Measurements from ENCODE around the gene PTPRA.

Gene PTPRA

DNA sequence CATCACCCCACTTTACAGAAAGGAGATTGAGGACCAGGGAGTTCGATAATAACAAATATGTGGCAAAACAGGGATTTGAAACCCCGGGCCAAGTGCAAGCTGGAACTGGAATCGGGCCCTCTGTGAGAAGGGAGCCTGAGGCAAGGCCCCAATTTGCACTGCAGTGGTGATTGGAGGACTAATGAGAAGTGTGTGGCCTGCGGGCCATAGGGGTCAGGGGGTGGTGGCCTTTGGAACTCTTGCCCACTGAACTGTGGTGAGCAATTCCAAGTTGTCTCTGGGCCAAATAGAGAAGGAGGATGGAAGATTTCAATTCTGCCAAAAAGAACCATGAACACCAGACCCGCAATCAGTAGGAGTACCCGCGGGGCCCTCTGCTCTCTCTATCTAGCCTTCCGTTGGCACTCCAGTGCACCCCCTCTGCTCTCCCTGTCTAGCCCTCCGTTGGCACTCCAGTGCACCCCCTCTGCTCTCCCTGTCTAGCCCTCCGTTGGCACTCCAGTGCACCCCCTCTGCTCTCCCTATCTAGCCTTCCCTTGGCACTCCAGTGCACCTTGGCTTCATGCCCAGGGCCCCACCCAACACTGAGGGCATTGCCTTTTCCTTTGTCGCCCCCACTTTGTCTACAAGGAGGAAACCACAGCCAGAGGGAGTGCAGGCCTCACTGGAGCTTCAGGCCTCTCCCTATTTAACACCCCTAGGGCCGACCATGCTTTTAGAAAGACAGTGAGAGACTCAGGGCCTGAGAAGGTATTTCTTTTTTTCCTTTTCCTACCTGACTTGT lies 6.0 kb upstream of the PTPRA start:
- H3K36me3 Mint-ChIP-seq, result peaks cover 20 to 35% of the 10 kb centered on the region in 2 donors
- no peak overlapping the region for H3K4me3 Mint-ChIP-seq
- peaks cover 23 to 32% of the 10 kb centered on the region in 2 donors for H3K4me1 Mint-ChIP-seq
- DNase-seq (no peak), ATAC-seq (replicated peaks) (no peak)
- H3K9me3 Mint-ChIP-seq, result no peaks in the 10 kb centered on the region
- H3K27ac Mint-ChIP-seq, result no peak overlapping the region
- peaks cover 0 to 5% of the 10 kb centered on the region in 2 donors for H3K27me3 Mint-ChIP-seq

DNA sequence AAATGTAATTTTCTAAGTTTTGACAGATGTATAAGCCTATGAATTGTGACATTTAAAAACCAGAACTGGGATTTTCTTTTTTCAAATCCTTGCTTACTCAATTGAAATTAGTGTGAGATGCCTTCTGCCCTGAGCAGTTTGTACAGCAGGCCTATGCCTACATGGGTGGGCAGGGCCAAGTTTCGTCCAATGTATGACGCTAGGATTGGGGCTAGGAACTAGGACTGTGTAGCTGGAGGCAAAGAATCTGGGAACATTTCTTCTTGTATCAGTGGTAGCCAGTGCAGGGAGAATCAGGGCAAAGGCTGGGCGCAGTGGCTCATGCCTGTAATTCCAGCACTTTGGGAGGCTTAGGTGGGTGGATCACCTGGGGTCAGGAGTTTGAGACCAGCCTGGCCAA lies 3.9 kb upstream of the PTPRA start:
- ATAC-seq (replicated peaks), result no peak
- Mint-ChIP-seq H3K27me3 (peaks cover 0 to 5% of the 10 kb centered on the region in 2 donors), H3K9me3 (no peaks in the 10 kb centered on the region), H3K36me3 (peaks cover 14 to 24% of the 10 kb centered on the region in 2 donors), H3K27ac (no peak overlapping the region), H3K4me3 (no peak overlapping the region), H3K4me1 (peaks cover 29 to 43% of the 10 kb centered on the region in 2 donors)
- no peak for DNase-seq

DNA sequence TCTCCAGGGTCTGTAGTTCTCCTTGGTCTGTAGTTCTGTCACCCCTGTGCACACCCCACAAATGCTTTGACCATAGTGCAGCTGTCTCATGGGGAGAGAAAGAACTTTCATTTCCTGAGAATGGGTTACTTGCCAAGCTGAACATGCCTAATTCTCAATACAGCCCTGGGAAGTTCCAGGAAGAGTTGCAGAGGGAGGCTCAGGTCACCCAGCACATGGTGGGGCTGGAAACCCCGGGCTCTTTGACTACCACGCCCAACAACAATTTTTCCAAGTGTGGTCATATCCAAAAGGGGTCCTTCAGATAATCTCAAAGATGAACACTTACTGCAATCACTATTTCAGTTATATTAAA lies 2.2 kb upstream of the PTPRA start:
- Mint-ChIP-seq H3K36me3 (peaks cover 6 to 18% of the 10 kb centered on the region in 2 donors), H3K27ac (no peak overlapping the region), H3K9me3 (no peaks in the 10 kb centered on the region), H3K4me3 (peak overlapping the region in 1 of 2 donors; percentile 12), H3K27me3 (peaks cover 0 to 5% of the 10 kb centered on the region in 2 donors), H3K4me1 (peaks cover 41 to 60% of the 10 kb centered on the region in 2 donors)
- DNase-seq (no peak), ATAC-seq (replicated peaks) (no peak)

DNA sequence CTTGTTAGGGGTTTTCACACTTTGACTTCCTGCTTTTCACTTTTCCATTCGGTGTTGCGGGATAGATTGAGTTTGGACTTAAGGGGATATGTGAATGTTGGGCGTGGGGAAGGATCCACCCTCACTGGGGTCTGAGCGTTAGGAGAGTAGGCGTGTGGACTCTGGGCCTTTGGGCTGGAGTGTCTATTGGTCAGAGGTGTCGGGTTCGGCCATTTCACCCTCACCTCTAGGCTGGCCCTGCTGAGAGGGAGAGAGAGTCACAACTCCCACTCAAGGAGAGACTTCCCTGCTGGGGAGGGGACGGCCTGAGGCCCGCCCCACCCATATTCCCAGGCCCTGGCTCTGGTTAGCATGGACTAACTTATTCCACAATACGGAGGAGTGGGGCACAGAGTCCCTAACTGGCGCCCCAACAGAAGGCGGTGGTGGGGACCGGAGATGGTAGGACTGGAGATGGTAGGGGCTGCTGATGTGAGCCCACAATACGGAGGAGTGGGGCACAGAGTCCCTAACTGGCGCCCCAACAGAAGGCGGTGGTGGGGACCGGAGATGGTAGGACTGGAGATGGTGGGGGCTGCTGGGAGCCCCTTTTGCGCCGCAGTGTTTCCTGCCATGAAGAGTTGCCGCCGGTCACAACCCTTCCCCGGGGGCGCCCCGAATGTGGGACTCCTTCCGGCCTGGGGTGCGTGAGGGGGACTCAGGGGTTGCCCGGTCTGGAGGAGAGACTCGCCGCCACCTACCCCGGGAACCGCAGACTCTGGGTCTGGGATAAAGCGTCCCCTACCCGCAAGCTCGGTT lies 1.4 kb upstream of the PTPRA start:
- H3K4me3 Mint-ChIP-seq, result peak overlapping the region; percentile 91 to 95
- H3K27me3 Mint-ChIP-seq, result peaks cover 0 to 5% of the 10 kb centered on the region in 2 donors
- H3K9me3 Mint-ChIP-seq, result no peaks in the 10 kb centered on the region
- peaks cover 8 to 18% of the 10 kb centered on the region in 2 donors for H3K36me3 Mint-ChIP-seq
- H3K4me1 Mint-ChIP-seq, result peaks cover 46 to 66% of the 10 kb centered on the region in 2 donors
- no peak for DNase-seq
- ATAC-seq (replicated peaks), result peak; percentile 2 to 4
- peak overlapping the region; percentile 96 for H3K27ac Mint-ChIP-seq

DNA sequence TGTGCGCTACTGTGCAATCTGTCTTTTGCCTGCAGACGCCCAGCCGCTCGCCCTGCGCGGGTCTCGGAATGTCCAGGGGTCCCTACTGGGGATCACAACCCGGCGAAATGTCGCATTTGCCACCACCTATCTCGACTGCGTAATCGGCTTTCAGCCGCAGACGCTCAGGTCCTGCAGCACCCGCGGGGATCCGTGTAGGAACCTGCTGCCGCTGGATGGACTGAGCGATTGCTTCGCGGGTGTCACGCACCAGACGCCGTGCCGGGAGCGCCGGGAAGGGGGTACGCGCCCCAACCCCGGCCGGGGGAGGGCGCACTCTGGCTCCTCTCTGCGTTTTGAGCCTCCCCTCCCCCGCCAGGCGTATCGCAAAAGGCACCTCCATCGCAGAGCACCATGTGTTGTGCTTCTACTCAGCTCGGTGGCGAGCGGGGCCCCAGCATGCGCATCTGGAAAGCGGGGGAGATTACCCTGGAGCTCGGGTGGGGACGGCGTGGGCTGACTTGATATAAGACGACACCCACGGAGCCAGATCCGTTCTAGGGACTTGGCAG lies 747 bp upstream of the PTPRA start:
- H3K4me1 Mint-ChIP-seq, result peaks cover 45 to 65% of the 10 kb centered on the region in 2 donors
- peak; percentile 47 to 50 for ATAC-seq (replicated peaks)
- peak overlapping the region; percentile 91 to 95 for H3K4me3 Mint-ChIP-seq
- peaks cover 0 to 5% of the 10 kb centered on the region in 2 donors for H3K27me3 Mint-ChIP-seq
- H3K36me3 Mint-ChIP-seq, result peaks cover 7 to 17% of the 10 kb centered on the region in 2 donors
- peak overlapping the region; percentile 96 for H3K27ac Mint-ChIP-seq
- DNase-seq, result peak; percentile 61
- no peaks in the 10 kb centered on the region for H3K9me3 Mint-ChIP-seq

DNA sequence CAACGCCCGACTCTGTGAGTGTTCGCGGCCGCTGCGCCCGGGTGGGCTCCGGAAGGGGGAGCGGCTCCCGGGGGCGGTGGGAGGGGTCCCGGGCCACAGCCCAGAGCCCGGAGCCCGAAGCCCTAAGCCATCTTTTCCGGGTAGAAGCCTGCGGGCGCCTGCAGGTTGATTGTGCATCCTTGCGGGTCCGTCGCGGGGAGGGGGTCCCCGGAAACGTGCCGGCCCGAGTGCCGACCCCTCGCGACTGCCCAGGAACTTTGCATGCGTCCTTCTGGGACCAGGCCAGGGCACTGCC lies 413 bp downstream of the PTPRA start:
- H3K4me1 Mint-ChIP-seq, result peaks cover 46 to 68% of the 10 kb centered on the region in 2 donors
- H3K9me3 Mint-ChIP-seq, result no peaks in the 10 kb centered on the region
- peak; percentile 50 to 60 for ATAC-seq (replicated peaks)
- peaks cover 0 to 5% of the 10 kb centered on the region in 2 donors for H3K27me3 Mint-ChIP-seq
- DNase-seq, result peak; percentile 58
- peak overlapping the region; percentile 83 for H3K27ac Mint-ChIP-seq
- peak overlapping the region; percentile 91 to 95 for H3K4me3 Mint-ChIP-seq
- H3K36me3 Mint-ChIP-seq, result peaks cover 7 to 16% of the 10 kb centered on the region in 2 donors

DNA sequence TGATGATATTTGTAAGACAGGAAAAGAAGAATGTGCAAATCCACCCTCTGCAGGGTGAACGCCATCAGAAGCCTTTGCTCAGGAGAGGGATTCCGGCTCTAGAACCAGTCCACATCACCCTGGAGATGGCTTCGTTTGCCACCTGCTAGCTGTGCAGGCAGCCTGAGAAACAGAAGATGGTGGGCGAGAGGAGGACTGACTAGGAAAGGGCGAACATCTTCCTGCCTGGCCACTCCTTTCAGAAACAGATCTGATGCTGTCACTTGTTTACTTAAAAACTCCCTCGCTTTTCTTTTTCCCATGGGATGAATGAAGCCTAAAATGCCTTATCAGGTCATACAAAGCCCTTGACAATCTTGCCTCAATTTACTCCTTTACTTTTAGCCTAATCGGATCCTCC lies 1.2 kb downstream of the PTPRA start:
- H3K4me1 Mint-ChIP-seq, result peaks cover 51 to 70% of the 10 kb centered on the region in 2 donors
- ATAC-seq (replicated peaks), result no peak
- peaks cover 7 to 16% of the 10 kb centered on the region in 2 donors for H3K36me3 Mint-ChIP-seq
- no peaks in the 10 kb centered on the region for H3K9me3 Mint-ChIP-seq
- peaks cover 0 to 5% of the 10 kb centered on the region in 2 donors for H3K27me3 Mint-ChIP-seq
- no peak for DNase-seq
- H3K27ac Mint-ChIP-seq, result peak overlapping the region; percentile 63
- H3K4me3 Mint-ChIP-seq, result peak overlapping the region; percentile 91 to 95

DNA sequence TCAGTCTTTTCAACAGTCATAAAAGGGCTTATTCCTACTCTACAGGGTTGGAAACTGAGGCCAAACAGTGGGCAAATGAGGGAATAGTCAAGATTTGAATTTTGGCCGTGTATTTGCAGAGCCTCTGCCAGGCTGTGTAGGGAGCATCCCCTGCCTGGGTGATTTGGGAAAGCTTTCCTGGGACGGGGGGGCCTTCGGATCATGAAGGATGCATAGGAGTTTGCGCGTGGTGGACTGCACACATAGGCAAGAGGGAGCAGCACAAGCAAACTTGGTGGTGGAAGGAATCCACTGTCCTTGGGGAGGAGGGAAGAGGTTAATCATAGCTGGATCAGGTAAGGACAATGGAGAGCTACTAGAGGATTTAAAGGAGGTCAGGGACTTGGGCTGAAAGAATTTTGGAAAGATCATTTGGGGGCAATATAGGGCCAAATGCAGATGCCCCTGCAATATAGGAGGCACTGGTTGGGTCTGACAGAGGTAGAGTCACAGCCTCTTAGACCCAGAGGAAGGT lies 2.5 kb downstream of the PTPRA start:
- Mint-ChIP-seq H3K27me3 (peaks cover 0 to 5% of the 10 kb centered on the region in 2 donors), H3K9me3 (no peaks in the 10 kb centered on the region), H3K27ac (no peak overlapping the region), H3K4me3 (peak overlapping the region in 1 of 2 donors; percentile 17), H3K4me1 (peaks cover 51 to 70% of the 10 kb centered on the region in 2 donors), H3K36me3 (peaks cover 7 to 24% of the 10 kb centered on the region in 2 donors)
- no peak for ATAC-seq (replicated peaks)
- no peak for DNase-seq

DNA sequence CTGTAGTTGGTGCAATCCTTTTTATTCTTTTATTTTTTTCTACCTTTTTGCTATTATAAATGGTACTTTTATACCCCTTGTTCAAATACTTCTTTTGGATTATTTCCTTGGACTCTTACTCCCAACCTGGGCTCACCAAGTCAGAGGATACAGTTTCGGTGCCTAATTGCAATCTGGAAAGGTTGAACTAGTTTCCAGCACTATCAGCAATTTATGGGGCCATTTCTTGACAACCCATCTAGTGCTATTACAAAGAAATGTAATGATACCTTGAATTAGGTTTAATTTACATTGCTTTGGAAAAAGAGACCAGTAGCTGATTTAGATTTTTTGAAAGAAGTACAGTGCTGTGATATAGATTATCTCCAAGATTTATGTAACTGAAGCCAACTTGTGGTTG lies 5.2 kb downstream of the PTPRA start:
- no peak for DNase-seq
- H3K4me1 Mint-ChIP-seq, result peaks cover 38 to 61% of the 10 kb centered on the region in 2 donors
- no peak overlapping the region for H3K27ac Mint-ChIP-seq
- H3K27me3 Mint-ChIP-seq, result no peaks in the 10 kb centered on the region
- H3K4me3 Mint-ChIP-seq, result no peak overlapping the region
- H3K36me3 Mint-ChIP-seq, result peaks cover 7 to 31% of the 10 kb centered on the region in 2 donors
- no peak for ATAC-seq (replicated peaks)
- no peaks in the 10 kb centered on the region for H3K9me3 Mint-ChIP-seq

DNA sequence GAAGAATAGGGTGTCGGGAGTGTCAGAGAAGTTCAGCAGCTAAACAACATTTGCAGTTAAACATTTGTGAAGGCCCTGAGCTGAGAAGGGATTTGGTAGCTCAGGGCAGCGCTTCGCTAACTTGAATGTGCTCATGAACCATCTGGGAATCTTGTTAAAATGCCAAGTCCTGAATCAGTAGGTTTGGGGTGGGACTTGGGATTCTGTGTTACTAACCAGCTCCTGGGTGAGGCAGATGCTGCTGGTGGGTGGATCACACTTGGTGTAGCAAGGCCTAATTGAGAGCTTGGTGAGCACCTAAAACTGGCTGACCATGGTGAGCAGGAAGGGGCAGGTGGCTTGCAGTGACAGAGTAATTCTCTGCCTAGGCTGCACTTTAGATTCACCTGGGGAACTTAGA lies 5.9 kb downstream of the PTPRA start:
- H3K27ac Mint-ChIP-seq, result no peak overlapping the region
- no peaks in the 10 kb centered on the region for H3K9me3 Mint-ChIP-seq
- peaks cover 9 to 34% of the 10 kb centered on the region in 2 donors for H3K36me3 Mint-ChIP-seq
- H3K4me1 Mint-ChIP-seq, result peaks cover 42 to 67% of the 10 kb centered on the region in 2 donors
- H3K27me3 Mint-ChIP-seq, result no peaks in the 10 kb centered on the region
- H3K4me3 Mint-ChIP-seq, result no peak overlapping the region
- DNase-seq, result no peak
- no peak for ATAC-seq (replicated peaks)

DNA sequence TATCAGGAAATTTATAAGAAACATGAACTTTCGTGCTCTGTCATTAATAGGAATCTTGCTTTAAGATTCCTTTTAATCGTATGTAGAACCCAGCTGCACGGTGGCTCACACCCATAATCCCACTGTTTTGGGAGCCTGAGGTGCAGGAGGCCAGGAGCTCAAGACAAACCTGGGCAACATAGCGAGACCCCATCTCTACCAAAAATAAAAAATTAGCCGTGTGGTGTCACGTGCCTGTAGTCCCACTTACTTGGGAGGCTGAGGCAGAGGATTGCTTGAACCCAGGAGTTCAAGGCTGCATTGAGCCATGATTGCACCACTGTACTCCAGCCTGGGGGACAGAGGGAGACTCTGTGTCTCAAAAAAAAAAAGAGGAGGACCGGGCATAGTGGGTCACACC lies 7.4 kb downstream of the PTPRA start:
- Mint-ChIP-seq H3K4me1 (peaks cover 38 to 69% of the 10 kb centered on the region in 2 donors), H3K36me3 (peaks cover 8 to 31% of the 10 kb centered on the region in 2 donors), H3K9me3 (no peaks in the 10 kb centered on the region), H3K27me3 (no peaks in the 10 kb centered on the region), H3K27ac (no peak overlapping the region), H3K4me3 (no peak overlapping the region)
- no peak for DNase-seq
- no peak for ATAC-seq (replicated peaks)

DNA sequence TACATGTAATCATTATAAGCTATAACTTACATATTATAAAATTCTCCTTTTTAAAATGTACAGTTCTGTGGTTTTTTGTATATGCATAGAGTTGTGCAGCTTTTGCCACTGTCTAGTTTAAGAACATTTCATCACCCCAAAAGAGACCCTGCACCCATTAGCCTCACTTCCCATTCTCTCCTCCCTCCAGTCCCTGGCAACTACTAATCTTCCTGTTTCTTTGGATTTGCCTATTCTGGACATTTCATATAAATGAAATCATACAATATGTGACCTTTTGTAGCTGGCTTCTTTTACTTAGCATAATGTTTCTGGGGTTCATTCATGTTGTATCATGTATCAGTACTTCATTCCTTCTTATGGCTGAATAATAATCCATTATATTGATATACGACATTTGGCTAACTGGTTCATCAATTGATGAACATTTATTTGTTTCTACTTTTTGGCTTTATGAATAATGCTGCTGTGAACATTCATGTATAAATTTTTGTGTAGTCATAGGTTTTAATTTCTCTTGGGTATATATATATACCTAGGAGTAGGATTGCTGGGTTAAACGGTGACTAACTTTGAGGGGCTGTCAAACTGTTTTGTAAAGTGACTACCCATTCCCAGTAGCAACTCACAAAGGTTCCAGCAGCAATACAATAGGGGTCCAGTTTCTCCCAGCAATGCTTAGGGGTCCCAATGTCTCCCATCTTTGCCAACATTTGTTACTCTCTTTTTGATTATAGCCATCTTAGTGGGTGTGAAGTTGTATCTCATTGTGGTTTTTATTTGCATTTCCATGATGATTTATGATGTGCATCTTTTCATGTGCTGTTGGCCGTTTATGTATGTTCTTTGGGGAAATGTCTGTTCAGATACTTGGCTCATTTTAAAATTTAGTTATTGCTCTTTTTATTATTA lies 10.7 kb downstream of the PTPRA start:
- peaks cover 3 to 26% of the 10 kb centered on the region in 2 donors for H3K36me3 Mint-ChIP-seq
- H3K9me3 Mint-ChIP-seq, result no peaks in the 10 kb centered on the region
- H3K4me1 Mint-ChIP-seq, result peaks cover 37 to 76% of the 10 kb centered on the region in 2 donors
- ATAC-seq (replicated peaks) (peak; percentile 43 to 47), DNase-seq (no peak)
- H3K27ac Mint-ChIP-seq, result no peak overlapping the region
- peak overlapping the region in 1 of 2 donors; percentile 19 for H3K4me3 Mint-ChIP-seq
- H3K27me3 Mint-ChIP-seq, result no peaks in the 10 kb centered on the region

DNA sequence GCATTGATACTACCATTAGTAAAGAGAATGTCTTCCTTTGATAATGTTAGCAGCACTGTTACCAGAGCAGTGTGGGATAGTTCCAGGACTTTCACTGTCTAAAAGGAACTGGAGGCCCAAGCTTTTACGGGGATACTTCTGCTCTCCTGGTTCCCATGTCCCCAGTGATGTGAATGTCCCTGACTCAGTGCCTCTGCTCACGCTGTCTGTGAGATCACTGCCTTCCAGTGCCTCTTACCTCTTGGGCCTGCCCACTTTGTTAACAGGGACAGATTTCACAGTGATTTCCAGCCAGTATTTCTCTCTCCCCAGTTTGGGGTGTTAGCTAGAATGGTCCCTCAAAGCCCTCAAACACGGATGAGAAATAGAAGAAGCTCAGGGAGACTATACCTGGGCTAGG lies 14.4 kb downstream of the PTPRA start:
- Mint-ChIP-seq H3K27ac (no peak overlapping the region), H3K4me3 (no peak overlapping the region), H3K27me3 (no peaks in the 10 kb centered on the region), H3K4me1 (peaks cover 38 to 73% of the 10 kb centered on the region in 2 donors), H3K9me3 (no peaks in the 10 kb centered on the region), H3K36me3 (peaks cover 3 to 21% of the 10 kb centered on the region in 2 donors)
- no peak for DNase-seq
- no peak for ATAC-seq (replicated peaks)

All from stimulated activated naive B cell treated with anti-CD40 and anti-IgM and Interleukin-4, amounts not matched to agents 10 μg/mL and 1 μg/mL and 100 μg/mL, for 72 hours (primary cell).